Vagina (tissue), 2 donors: Measurements from ENCODE around the gene VWA2.

ENCODE experiments used
- POLR2A ChIP-seq, 2 donors: fragments of 450-650 bp; IDR thresholded peaks; one replicate each; pipeline ENCODE4 v1.6.1; 2017; ENCODE audit warnings: antibody characterized with exemption in 2 of 2, mild to moderate bottlenecking in 2 of 2, moderate library complexity in 2 of 2
- POLR2AphosphoS5 ChIP-seq, 2 donors: sonication (generic); formaldehyde crosslinking; IDR thresholded peaks; one replicate each; pipeline ENCODE4 v1.9.0; 2017; ENCODE audit warnings: antibody characterized with exemption in 2 of 2, mild to moderate bottlenecking in 2 of 2, low read depth in 1 of 2; ENCODE audit not compliant: insufficient read depth in 1 of 2
- TF ChIP-seq, protein P1 (sequence below), 3 experiments: fragments of 450-650 bp in 2 of 3; fragments of 200-600 bp in 1 of 3; sonication (generic) in 1 of 3; IDR thresholded peaks; one replicate each; pipeline ENCODE4 v1.5.1; 2017 to 2019; ENCODE audit warnings: antibody characterized with exemption in 3 of 3, mild to moderate bottlenecking in 2 of 3, moderate library complexity in 2 of 3

DNA sequence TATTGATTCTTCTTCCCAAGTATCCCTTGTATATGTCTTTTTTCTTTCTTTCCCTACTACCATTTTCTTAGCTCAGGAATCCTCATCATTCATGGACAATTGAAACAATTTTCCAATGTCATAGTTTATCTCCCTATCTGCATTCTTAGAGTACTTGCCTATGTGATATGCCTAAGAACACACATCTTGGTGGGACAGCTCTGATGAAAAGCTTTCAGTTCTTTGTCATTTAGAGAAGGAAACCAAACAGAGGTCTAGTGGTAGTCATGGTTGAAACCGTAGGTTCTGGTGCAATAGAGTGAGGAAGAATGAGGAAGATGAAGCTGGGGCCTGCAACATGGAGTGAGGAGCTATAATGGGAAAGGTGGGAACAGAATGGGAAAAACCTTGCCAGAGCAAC is 31.7 kb upstream of the VWA2 start:
- TF ChIP-seq, protein P1, sequence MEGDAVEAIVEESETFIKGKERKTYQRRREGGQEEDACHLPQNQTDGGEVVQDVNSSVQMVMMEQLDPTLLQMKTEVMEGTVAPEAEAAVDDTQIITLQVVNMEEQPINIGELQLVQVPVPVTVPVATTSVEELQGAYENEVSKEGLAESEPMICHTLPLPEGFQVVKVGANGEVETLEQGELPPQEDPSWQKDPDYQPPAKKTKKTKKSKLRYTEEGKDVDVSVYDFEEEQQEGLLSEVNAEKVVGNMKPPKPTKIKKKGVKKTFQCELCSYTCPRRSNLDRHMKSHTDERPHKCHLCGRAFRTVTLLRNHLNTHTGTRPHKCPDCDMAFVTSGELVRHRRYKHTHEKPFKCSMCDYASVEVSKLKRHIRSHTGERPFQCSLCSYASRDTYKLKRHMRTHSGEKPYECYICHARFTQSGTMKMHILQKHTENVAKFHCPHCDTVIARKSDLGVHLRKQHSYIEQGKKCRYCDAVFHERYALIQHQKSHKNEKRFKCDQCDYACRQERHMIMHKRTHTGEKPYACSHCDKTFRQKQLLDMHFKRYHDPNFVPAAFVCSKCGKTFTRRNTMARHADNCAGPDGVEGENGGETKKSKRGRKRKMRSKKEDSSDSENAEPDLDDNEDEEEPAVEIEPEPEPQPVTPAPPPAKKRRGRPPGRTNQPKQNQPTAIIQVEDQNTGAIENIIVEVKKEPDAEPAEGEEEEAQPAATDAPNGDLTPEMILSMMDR (IDR thresholded peaks at IDR 0.05), result no peak
- TF ChIP-seq POLR2AphosphoS5 (IDR thresholded peaks at IDR 0.05; ENCODE audit: insufficient read depth in 1 of 2, low read depth in 1 of 2), result no peak
- no peak for TF ChIP-seq POLR2A (IDR thresholded peaks at IDR 0.05)
